Measurements from ENCODE around the gene G0S2.

G0S2 gene, protein sequence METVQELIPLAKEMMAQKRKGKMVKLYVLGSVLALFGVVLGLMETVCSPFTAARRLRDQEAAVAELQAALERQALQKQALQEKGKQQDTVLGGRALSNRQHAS

DNA sequence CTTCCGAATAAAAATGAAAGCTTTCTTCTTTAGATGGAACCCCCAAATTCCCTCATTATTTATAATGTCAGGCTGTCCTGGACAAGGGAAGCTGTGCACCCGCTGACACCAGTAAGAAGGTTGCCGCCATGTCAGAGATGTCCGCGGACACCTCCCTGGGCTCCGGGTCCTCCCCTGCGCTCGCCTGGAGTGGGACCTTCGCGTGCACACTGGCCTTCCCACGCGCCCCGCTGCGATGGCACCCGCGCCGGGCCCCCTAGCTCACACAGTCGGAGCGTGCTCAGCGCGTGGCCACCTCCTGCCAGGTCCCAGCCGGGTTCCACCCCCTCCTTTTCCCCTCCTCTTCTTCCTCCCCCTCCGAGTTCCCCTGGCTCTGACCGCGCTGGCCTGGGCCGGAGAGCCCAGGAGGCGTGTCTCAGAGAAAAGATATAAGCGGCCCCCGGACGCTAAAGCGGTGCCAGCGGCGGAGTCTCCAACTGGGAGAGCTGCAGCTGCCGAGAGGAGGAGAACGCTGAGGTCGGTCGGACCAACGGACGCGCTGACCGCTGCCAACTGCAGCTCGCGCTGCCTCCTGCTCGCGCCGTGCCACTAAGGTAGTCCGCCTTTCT, at the start of gene G0S2:
Gene G0S2, plus strand, starts transcription at position 456 of the 608 bp plus-strand sequence. CDS start 273 bp downstream, outside the sequence.
- DNase-seq (ENCODE audit: low read depth), result peak; percentile 35

DNA sequence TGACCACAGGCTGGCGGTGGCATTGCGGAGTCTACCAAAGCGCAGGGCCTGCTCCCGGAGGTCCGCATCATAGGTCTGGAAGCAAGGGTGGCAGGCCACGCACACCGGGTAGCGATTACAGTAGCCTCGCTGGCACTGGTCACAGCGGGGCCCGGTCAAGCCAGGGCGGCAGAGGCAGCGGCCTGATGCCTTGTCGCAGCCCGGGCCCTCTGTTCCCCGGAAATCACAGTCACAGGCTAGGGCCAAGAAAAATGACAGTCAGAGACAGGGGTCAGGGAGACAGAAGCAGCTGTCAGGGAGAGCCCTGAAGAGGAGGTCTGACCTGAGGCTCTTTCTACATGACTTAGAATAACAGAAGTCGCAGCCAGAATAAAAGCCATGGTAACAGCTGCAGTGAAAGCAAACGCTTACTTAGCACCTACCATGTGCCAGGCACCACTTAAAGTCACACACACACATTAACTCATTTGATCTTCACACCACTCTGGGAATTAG, 49.4 kb upstream of the G0S2 start:
- DNase-seq (ENCODE audit: low read depth), result no peak

DNA sequence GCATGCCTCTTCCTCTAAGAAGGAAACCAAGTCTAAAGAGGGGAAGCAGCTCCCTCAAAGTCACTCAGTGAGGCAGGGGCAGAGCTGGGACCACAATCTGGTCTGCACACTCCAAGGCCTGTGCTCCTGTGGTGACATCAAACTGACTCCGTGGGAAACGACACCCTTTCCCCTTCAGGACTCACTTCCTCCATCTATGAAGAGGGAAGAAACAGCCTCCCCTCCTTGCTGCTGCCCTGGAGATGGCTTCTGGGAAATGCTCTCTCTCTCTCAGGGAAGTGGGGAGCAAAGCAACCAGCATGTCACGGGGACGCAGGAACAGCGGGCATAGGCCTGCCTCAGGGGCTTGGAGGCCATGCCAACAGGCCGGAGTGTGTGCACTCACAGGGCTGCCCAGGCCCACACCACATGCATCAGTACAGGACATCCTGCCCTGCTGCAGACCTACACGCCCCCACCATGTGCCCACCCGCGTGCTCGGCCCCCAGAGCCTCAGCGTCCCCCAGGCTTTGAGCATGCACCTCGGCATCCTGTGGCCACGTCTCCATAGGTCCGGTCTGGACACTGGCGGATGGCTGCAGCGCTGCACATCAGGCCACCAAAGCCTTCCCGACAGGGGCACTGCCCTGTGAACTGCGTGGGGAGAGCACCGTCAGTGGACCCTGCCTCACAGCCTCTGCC, 48.7 kb upstream of the G0S2 start:
- no peak for DNase-seq (ENCODE audit: low read depth)

- no peak for DNase-seq (ENCODE audit: low read depth)
These were observed 48.0 kb upstream of the G0S2 start for GRCh38 chr1:209627027-209627731.

GRCh38 chr1:209627732-209628196, 47.4 kb upstream of the G0S2 start:
- peak; percentile 80 for DNase-seq (ENCODE audit: low read depth)

DNA sequence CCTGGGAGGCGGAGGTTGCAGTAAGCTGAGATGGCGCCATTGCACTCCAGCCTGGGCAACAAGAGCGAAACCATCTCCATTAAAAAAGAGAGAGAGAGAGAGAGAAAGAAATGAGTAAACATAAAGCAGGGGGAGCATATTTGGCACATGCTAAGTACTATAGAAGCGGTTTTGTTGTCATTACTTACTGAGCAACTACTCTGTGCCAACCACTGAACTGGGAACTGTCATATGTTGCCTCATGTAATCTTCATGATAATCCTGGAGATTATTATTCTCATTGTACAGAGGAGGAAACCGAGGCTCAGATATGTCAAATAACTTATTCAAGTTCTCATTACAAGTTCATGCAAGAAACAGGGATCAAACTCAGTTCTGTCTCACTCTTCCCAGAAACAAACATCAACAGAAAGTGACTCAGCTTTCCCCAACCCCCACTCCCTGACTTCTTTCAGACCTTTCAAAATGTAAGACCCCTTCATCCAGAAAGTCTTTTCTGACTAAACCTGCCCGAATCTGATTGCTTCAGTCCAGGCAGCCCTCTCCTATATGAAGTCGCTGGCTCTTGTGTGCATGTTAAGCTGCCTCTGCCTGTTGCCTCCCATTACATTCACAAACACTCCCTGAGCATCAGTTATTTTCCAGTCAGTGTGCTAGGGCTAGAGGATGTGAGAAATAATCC, 46.5 kb upstream of the G0S2 start:
- no peak for DNase-seq (ENCODE audit: low read depth)

- DNase-seq (ENCODE audit: low read depth), result no peak
These were observed 45.4 kb upstream of the G0S2 start for GRCh38 chr1:209629621-209630382.

- DNase-seq (ENCODE audit: low read depth), result no peak
These were observed 44.6 kb upstream of the G0S2 start for GRCh38 chr1:209630383-209631225.

DNA sequence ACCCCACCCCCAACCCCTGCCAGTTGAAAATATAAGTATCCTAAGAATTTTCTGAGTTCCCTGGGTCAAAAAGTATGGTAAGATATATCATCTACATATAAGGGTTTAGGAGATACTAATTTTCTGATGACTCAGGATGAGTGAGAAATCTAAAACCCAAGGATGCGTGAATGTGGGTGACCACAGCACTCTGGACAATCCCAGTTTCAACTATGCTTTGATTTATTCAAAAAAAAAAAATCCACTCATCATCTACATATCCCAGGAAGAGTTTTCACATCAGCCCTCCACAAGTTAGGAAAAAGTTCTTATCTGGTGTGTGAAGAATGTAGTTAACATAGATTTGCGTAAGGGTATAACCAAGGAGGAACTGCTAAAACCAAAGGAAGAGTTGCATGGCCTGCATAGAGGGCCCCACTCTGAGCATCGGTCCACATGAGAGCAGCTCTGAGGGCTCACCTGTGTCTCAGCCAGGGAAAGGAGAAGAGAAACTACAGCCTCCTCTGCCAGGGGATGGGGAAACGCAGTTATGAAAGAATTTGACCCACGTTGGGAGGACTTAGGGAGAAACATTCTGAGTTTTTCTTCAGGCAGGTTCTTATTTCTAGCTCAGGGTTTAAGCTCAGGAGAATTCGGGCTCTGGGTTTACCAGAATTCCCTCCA, 41.7 kb upstream of the G0S2 start:
- no peak for DNase-seq (ENCODE audit: low read depth)

DNA sequence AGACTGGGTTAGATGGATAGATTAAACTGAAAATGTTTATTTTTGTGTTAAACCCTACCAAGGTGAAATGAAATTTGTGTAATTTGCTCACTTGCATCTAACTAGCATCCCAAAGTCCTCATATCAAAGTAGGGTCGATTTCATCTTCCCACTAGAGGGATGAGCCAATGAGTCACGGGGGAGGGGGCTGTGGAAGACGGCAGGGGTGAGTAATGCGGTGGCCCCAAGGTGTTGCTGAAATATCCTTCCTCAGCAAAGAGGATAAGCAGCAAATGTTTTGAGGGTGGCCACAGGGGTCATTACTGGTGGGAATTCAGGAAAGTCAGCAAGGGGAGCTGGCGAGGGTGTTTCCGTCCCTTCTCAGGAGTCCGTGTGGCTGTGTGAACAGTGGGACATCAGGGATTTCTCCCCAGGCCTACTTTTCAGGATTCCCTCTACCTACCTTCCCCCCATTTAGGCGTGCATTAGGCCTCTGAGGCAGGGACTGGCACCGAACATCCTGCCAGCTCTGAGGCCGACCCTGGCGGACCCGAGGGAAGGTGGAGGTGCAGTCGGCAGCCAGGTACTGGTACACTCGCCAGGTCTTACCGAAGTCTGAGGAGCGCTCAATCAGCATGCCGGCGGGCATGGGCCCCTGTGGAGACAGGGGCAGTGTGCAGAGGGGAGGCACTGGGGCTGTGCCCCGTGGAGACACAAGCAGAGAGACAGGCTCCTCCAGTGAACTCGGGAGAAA, 41.0 kb upstream of the G0S2 start:
- DNase-seq (ENCODE audit: low read depth), result no peak

GRCh38 chr1:209635850-209636249, 39.4 kb upstream of the G0S2 start:
- DNase-seq (ENCODE audit: low read depth), result no peak

- DNase-seq (ENCODE audit: low read depth), result no peak
These were observed 33.4 kb upstream of the G0S2 start for GRCh38 chr1:209641832-209642172.

DNA sequence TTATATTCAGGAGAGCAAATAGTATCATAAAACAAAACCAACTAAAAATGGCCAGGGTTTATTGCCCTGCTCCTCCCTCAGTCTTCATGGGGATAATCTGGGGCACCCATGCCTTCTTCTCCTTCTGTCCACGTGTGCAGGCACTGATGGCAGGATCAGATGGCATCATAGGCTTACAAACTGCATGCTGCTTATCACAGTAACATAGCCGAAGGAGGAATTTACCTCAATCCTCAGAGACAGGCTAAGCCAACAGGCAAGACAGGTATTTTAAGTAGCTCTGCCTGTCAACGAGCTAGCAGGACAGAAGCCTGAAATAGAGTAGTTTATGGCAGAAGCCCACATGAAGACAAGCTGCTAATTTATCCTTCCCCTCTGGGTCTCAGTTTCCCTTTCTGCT, 32.4 kb upstream of the G0S2 start:
- no peak for DNase-seq (ENCODE audit: low read depth)

GRCh38 chr1:209643285-209644020, 31.8 kb upstream of the G0S2 start:
- no peak for DNase-seq (ENCODE audit: low read depth)

- no peak for DNase-seq (ENCODE audit: low read depth)
These were observed 29.4 kb upstream of the G0S2 start for GRCh38 chr1:209645574-209646452.

DNA sequence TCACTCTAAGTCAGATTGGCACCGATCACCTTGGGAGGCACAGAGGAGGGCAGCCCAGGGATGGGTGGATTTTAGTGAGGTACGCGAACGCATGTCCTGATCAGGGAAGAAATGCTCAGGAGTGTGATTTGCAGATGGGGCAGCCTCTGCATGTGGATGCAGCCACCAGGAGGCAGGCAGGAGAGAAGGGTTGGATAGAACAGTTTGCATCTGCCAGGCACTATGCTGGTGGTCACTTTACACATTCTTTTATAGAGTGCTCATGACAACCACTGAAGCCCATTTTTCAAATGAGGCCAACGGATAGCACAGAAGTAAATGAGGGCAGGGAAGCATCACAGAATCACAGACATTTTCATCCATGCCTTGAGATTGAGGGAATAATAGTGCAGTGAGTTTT, 28.7 kb upstream of the G0S2 start:
- no peak for DNase-seq (ENCODE audit: low read depth)

DNA sequence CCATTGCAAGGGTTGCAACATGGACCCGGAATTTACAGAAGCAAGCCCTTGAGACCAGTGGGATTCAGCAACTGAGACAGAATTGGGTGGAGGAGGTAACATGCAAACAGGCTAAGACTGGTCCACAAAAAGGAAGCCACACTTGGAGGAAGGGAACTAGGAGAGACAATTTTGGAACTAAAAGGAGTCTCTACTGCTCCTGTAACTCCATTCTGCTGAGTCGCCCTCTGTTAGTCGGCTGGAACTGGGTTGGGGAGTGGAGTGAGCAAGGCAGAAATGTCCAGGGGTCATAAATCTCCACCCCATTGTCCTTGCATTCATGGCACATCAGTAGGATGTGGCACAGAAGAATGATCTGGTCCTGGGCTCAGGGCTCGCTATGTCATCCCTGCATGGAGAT, 28.1 kb upstream of the G0S2 start:
- no peak for DNase-seq (ENCODE audit: low read depth)

GRCh38 chr1:209648346-209648745, 26.9 kb upstream of the G0S2 start:
- no peak for DNase-seq (ENCODE audit: low read depth)
